Uterine smooth muscle cell (primary cell): Measurements from ENCODE around the gene TMEM167A. TPM values are rescaled to one million over a fixed set of nuclear protein-coding genes. Genes with fewer than 3 reads are reported as not detected.

ENCODE experiments used
- total RNA-seq: library from RNA; depleted of rRNA; stranded (reverse); fragments of >200 nt; gene quantifications from 2 replicates; pipeline ENCODE4 v1.2.3, GENCODE V29; 2014

Gene TMEM167A
- total RNA-seq, result 59.0 and 61.5 TPM in 2 replicates

DNA sequence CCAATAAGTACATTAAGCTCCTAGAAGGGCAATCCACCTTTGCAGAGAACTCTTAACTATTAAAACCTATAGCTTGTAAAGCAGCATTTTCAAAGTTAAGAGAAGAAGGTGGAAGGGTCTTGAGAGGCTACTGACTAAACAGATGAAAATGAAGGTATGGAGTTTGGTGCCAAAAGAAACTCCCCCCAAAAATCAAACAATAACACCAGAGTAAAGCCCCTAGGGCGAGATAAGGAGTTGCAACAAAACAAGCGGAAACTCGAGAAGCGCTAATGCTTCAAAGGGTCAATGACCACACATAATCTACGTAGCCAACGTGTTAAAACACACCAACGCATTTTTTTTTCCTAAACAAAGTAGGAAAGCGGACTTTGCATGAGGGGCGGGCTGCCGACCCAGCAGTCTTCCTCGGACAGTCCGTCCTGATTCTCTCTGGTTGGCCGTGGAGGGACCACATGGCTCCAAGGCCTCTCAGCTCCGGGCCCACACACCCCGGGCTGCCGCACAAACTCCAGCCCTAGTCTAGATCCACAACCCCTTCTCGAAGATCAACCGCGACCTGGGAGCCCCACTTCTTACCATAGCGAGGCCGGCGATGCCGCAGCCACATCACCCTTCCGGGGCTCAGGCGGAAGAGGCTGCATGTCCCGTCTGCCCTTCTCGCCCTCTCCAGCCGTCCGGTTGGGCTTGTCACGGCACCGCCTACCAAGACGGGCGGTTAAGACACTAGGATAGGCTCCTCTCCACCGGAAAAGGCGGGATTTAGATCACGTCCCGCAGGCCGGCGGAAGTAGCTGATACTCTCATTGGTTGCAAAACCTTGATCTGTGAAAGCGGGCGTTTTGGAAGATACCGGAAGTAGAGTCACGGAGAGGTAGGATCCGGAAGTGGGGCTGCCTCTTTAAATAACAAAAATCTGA is at the start of gene TMEM167A, which contains the start of gene XRCC4:
TSS of gene TMEM167A (minus strand) at position 653 of the 920 bp plus-strand sequence. CDS start at position 582, 71 bp downstream.
TSS of gene XRCC4 (plus strand) at position 806 of the 920 bp plus-strand sequence. CDS start 27,373 bp downstream, outside the sequence.

Other genes with a start within 250 kb of the TMEM167A start
- 11.0 and 21.1 TPM in 2 replicates for gene XRCC4, start 153 bp upstream of the TMEM167A start, total RNA-seq